Activated naive CD8-positive, alpha-beta T cell treated with anti-CD3 and anti-CD28 coated beads, Interleukin-2, amount 50 U/mL, for 24 hours (primary cell): ENCODE measurements around the gene ZNF45.
"Not testable (repeated sequence)": the region's sequence is repeated elsewhere in the genome, so short reads cannot be mapped to it uniquely, and the experiment has no call there.

Experiments used
- ATAC-seq: fragments of 150-1000 bp; cut with Tn5 transposase; one replicate; pipeline ENCODE4 v1.10.0; 2021
- DNase-seq: peaks from one replicate; pipeline ENCODE4 v3.0.0; 2021
- H3K27ac Mint-ChIP-seq: one replicate; pipeline ENCODE4 v1.8.0; 2021; ENCODE audit warnings: mild to moderate bottlenecking, mixed read lengths
- H3K27me3 Mint-ChIP-seq: one replicate; pipeline ENCODE4 v1.8.0; 2021; ENCODE audit warnings: mixed read lengths
- H3K36me3 Mint-ChIP-seq: one replicate; pipeline ENCODE4 v1.8.0; 2021; ENCODE audit warnings: low read depth, mixed read lengths
- H3K4me1 Mint-ChIP-seq: one replicate; pipeline ENCODE4 v1.8.0; 2021; ENCODE audit warnings: mixed read lengths
- H3K4me3 Mint-ChIP-seq: one replicate; pipeline ENCODE4 v1.8.0; 2021; ENCODE audit warnings: mild to moderate bottlenecking, moderate library complexity, mixed read lengths
- H3K9me3 Mint-ChIP-seq: one replicate; pipeline ENCODE4 v1.8.0; 2021; ENCODE audit warnings: mixed read lengths

The ZNF45 gene

DNA sequence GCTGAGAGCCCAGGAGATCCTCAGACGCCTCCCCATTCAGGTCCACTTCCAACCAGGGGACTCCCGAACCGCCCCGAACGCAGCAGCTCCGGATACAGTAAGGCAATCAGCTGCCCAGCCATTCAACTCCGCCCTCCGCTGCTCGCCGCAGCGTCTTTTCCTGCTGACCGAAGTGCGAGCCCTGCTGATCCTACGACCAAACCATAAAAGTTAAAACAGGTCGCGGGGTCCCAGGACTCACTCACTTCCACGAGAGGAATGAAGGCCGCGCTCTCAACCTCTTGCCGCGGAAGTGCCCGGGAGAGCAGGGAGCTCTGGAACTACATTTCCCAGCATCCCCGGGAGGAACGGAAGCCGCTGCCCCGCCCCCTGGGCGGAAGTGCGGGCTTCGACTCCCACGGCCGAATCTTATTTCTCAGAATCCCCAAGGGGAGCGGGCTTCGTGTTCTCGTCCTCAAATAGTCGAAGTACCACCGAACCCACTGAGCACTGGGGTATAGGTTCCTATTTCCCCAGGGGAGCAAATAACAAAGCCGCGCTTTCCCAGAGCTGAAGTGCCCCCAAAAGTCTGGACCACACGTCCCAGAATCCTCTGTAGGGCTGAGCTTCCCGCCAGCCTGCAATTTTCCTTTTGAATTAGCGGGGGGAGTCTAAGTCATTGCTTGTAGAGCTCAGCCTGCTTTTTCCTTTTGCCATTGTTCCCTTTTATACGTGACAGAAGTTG lies at the start of gene ZNF45:
ZNF45 (minus strand) TSS at position 298 of the 724 bp plus-strand sequence. CDS start 13,097 bp downstream, outside the sequence.
- H3K4me3 Mint-ChIP-seq = peak within 1 kb of the TSS; percentile 90
- DNase-seq = peak; percentile 88
- H3K27me3 Mint-ChIP-seq = no peaks in the 10 kb centered on the region
- peak within 1 kb of the TSS; percentile 87 for H3K27ac Mint-ChIP-seq
- peaks cover 11% of the 10 kb centered on the region for H3K9me3 Mint-ChIP-seq
- H3K36me3 Mint-ChIP-seq = peaks cover 34% of the 10 kb centered on the region
- peaks cover 16% of the 10 kb centered on the region for H3K4me1 Mint-ChIP-seq
- peak; percentile 96 for ATAC-seq

GRCh38 chr19:43984687-43985000 lies 49.6 kb upstream of the ZNF45 start:
- Mint-ChIP-seq H3K27me3 (no peaks in the 10 kb centered on the region), H3K27ac (no peak overlapping the region), H3K36me3 (peaks cover 17% of the 10 kb centered on the region), H3K9me3 (peaks cover 17% of the 10 kb centered on the region), H3K4me3 (peak overlapping the region; percentile 97), H3K4me1 (peaks cover 11% of the 10 kb centered on the region)
- DNase-seq (peak; percentile 5), ATAC-seq (no peak)

DNA sequence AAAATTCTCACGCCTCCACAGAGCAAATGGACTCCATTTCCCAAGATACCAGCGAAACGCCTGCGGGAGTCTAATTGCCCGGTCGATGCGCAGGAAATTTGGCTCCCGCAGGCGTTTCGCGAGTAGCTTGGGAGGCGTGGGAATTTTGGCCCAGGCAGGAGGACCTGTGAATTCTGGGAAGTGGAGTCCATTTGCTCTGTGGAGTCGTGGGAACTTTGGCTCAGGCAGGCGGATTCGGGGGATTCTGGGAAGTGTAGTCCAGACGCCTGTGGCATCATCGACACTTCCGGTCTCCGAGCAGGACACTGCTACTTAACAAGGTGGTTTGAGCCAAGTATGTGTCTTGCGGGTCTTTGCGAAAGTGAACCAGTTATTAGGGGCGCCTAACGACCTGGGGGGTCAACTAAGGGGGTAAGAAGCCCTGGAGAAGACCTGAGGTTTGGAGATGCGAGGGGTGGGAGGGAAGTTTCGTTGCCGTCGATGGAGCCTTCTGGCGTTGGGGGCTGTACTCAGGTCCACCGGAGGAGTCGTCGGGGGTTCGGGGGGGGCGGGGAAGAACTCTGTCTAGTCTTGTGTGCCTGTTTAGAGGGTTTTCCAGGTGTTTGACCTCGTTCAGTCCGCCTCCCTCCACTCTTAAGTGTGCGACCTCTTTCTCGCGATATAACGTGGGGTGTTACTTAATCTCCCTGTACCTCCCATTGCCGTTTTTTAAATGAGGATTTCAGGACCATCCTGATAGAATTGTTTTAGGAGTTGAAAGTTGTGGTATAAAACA lies 49.0 kb upstream of the ZNF45 start, which contains the start of gene ZNF155:
ZNF155 (plus strand) TSS at position 277 of the 775 bp plus-strand sequence. CDS start 4,356 bp downstream, outside the sequence.
- Mint-ChIP-seq H3K36me3 (peaks cover 12% of the 10 kb centered on the region), H3K27me3 (no peaks in the 10 kb centered on the region), H3K9me3 (peaks cover 14% of the 10 kb centered on the region), H3K4me3 (peak within 1 kb of the TSS; percentile 97), H3K4me1 (peaks cover 11% of the 10 kb centered on the region), H3K27ac (peak within 1 kb of the TSS; percentile 91)
- DNase-seq (peak; percentile 68), ATAC-seq (peak; percentile 88)

- H3K27ac Mint-ChIP-seq = no peak overlapping the region
- no peak for ATAC-seq
These were observed 48.4 kb upstream of the ZNF45 start for GRCh38 chr19:43983544-43983911.

GRCh38 chr19:43976732-43977131 lies 41.6 kb upstream of the ZNF45 start:
- H3K4me3 Mint-ChIP-seq = no peak overlapping the region

More at GRCh38 chr19:43983544-43983911, 48.4 kb upstream of the ZNF45 start:
- peaks cover 6% of the 10 kb centered on the region for H3K36me3 Mint-ChIP-seq
- peak overlapping the region; percentile 97 for H3K4me3 Mint-ChIP-seq
- no peaks in the 10 kb centered on the region for H3K27me3 Mint-ChIP-seq
- H3K9me3 Mint-ChIP-seq = peaks cover 10% of the 10 kb centered on the region
- DNase-seq = no peak
- peaks cover 11% of the 10 kb centered on the region for H3K4me1 Mint-ChIP-seq

DNA sequence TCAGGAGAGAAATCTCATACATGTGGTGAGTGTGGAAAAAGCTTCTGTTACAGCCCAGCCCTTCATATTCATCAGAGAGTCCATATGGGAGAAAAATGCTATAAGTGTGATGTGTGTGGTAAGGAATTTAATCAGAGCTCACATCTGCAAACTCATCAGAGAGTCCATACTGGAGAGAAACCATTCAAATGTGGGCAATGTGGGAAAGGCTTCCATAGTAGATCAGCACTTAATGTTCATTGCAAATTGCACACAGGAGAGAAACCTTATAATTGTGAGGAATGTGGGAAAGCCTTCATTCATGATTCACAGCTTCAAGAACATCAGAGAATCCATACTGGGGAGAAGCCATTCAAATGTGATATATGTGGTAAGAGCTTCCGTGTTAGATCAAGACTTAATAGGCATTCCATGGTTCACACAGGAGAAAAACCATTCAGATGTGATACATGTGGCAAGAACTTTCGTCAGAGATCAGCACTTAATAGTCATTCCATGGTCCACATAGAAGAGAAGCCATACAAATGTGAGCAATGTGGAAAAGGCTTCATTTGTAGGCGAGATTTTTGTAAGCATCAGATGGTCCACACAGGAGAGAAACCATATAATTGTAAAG lies 31.1 kb upstream of the ZNF45 start:
- peaks cover 68% of the 10 kb centered on the region for H3K36me3 Mint-ChIP-seq
- H3K9me3 Mint-ChIP-seq = peaks cover 73% of the 10 kb centered on the region

More at GRCh38 chr19:43976732-43977131, 41.6 kb upstream of the ZNF45 start:
- Mint-ChIP-seq H3K9me3 (peaks cover 38% of the 10 kb centered on the region), H3K36me3 (peaks cover 7% of the 10 kb centered on the region), H3K27me3 (no peaks in the 10 kb centered on the region), H3K27ac (no peak overlapping the region), H3K4me1 (no peaks in the 10 kb centered on the region)
- DNase-seq (no peak), ATAC-seq (no peak)

GRCh38 chr19:43960411-43960810 lies 25.3 kb upstream of the ZNF45 start:
- ATAC-seq (no peak), DNase-seq (no peak)
- H3K4me3 Mint-ChIP-seq = no peak overlapping the region
- no peaks in the 10 kb centered on the region for H3K4me1 Mint-ChIP-seq
- no peak overlapping the region for H3K27ac Mint-ChIP-seq
- H3K36me3 Mint-ChIP-seq = peaks cover 38% of the 10 kb centered on the region
- no peaks in the 10 kb centered on the region for H3K27me3 Mint-ChIP-seq
- peaks cover 46% of the 10 kb centered on the region for H3K9me3 Mint-ChIP-seq

More for the DNA sequence above, 31.1 kb upstream of the ZNF45 start:
- Mint-ChIP-seq H3K4me1 (no peaks in the 10 kb centered on the region), H3K4me3 (no peak overlapping the region), H3K27ac (no peak overlapping the region), H3K27me3 (no peaks in the 10 kb centered on the region)
- DNase-seq (no peak), ATAC-seq (no peak)

DNA sequence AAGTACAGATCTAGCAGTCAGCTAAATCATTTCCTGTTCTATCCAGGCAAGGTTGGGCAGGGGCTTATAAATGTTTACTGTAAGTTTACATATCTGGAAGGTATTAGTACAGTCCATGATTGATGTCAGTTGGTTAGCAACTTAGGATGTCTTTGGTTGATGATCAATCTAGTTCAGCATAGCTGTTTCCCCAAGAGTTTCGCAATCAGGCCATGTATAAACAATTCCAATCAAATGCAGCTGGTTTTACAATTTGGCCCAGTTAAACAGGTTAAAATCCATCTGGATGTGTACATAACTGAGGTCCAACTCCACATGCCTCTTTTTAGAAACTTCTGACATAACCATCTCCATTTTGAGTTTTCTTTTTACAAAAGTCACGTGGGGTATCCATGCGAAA lies 22.8 kb upstream of the ZNF45 start:
- ATAC-seq = no peak
- no peak for DNase-seq
- no peak overlapping the region for H3K27ac Mint-ChIP-seq
- H3K36me3 Mint-ChIP-seq = peaks cover 19% of the 10 kb centered on the region
- peaks cover 24% of the 10 kb centered on the region for H3K9me3 Mint-ChIP-seq
- no peaks in the 10 kb centered on the region for H3K27me3 Mint-ChIP-seq
- no peaks in the 10 kb centered on the region for H3K4me1 Mint-ChIP-seq
- no peak overlapping the region for H3K4me3 Mint-ChIP-seq

- H3K27me3 Mint-ChIP-seq = no peaks in the 10 kb centered on the region
- ATAC-seq = no peak
- no peak overlapping the region for H3K4me3 Mint-ChIP-seq
- no peak overlapping the region for H3K27ac Mint-ChIP-seq
- H3K4me1 Mint-ChIP-seq = peaks cover 3% of the 10 kb centered on the region
- DNase-seq = no peak
- peaks cover 18% of the 10 kb centered on the region for H3K36me3 Mint-ChIP-seq
- H3K9me3 Mint-ChIP-seq = peaks cover 18% of the 10 kb centered on the region
These were observed 21.7 kb upstream of the ZNF45 start for GRCh38 chr19:43956827-43957226.

- peak within 1 kb of the TSS; percentile 94 for H3K4me3 Mint-ChIP-seq
- peak within 1 kb of the TSS; percentile 87 for H3K27ac Mint-ChIP-seq
- peaks cover 13% of the 10 kb centered on the region for H3K4me1 Mint-ChIP-seq
- H3K27me3 Mint-ChIP-seq = peaks cover 9% of the 10 kb centered on the region
- peaks cover 46% of the 10 kb centered on the region for H3K9me3 Mint-ChIP-seq
- peak; percentile 91 for ATAC-seq
- DNase-seq = peak; percentile 73
- peaks cover 22% of the 10 kb centered on the region for H3K36me3 Mint-ChIP-seq
These were observed 16.0 kb upstream of the ZNF45 start, which contains the start of gene ZNF221 for GRCh38 chr19:43950834-43951645. Gene ZNF221 (plus strand): TSS chr19:43951228. CDS start chr19:43962727, 11,499 bp downstream.

GRCh38 chr19:43949803-43950202 lies 14.7 kb upstream of the ZNF45 start:
- peaks cover 22% of the 10 kb centered on the region for H3K36me3 Mint-ChIP-seq
- H3K27ac Mint-ChIP-seq, H3K4me3 Mint-ChIP-seq, DNase-seq, ATAC-seq: not testable (repeated sequence)
- peaks cover 51% of the 10 kb centered on the region for H3K9me3 Mint-ChIP-seq
- peaks cover 19% of the 10 kb centered on the region for H3K27me3 Mint-ChIP-seq
- peaks cover 13% of the 10 kb centered on the region for H3K4me1 Mint-ChIP-seq

DNA sequence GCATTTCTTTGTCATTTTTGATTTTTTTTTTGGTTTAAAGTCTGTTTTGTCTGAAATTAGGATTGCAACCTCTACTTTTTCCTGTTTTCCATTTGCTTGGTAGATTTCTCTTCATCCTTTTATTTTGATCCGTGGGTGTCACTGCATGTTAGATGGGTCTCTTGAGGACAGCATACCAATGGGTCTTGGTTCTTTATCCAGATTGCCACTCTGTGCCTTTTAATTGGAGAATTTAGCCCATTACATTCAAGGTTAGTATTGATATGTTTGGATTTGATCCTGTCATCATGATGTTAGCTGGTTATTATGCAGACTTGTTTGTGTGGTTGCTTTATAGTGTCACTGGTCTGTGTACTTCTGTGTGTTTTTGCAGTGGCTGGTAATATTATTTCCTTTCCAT lies 12.3 kb upstream of the ZNF45 start:
- H3K36me3 Mint-ChIP-seq = peaks cover 20% of the 10 kb centered on the region
- H3K27ac Mint-ChIP-seq, DNase-seq, H3K4me3 Mint-ChIP-seq, ATAC-seq: not testable (repeated sequence)
- peaks cover 58% of the 10 kb centered on the region for H3K9me3 Mint-ChIP-seq
- peaks cover 25% of the 10 kb centered on the region for H3K27me3 Mint-ChIP-seq
- peaks cover 13% of the 10 kb centered on the region for H3K4me1 Mint-ChIP-seq

DNA sequence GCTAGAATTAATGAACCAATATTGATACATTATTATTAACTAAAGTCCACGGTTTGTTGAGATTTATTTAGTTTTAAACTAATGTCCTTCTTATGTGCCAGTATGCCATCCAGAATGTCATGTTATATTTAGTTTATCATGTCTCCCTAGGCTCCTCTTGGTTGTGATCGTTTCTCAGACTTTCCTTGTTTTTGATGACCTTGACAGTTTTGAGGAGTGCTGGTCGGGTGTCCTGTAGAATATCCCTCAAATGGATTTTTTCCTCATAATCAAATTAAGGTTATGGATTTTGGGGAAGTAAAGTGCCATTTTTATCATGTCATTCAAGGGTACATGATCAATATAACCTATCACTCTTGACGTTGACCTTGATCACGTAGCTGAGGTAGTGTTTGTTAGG lies 6.1 kb upstream of the ZNF45 start:
- DNase-seq (no peak), ATAC-seq (no peak)
- H3K27ac Mint-ChIP-seq = no peak overlapping the region
- H3K27me3 Mint-ChIP-seq = peaks cover 17% of the 10 kb centered on the region
- H3K4me3 Mint-ChIP-seq = no peak overlapping the region
- H3K9me3 Mint-ChIP-seq = peaks cover 30% of the 10 kb centered on the region
- H3K36me3 Mint-ChIP-seq = peaks cover 2% of the 10 kb centered on the region
- H3K4me1 Mint-ChIP-seq = no peaks in the 10 kb centered on the region

GRCh38 chr19:43940719-43941118 lies 5.6 kb upstream of the ZNF45 start:
- Mint-ChIP-seq H3K27me3 (peaks cover 12% of the 10 kb centered on the region), H3K27ac (no peak overlapping the region), H3K9me3 (peaks cover 25% of the 10 kb centered on the region), H3K4me3 (no peak overlapping the region), H3K4me1 (no peaks in the 10 kb centered on the region), H3K36me3 (peaks cover 2% of the 10 kb centered on the region)
- DNase-seq (no peak), ATAC-seq (no peak)
